H1 (cell line): ENCODE measurements around the gene PACS1. TPM values are rescaled to one million over a fixed set of nuclear protein-coding genes. Genes with fewer than 3 reads are reported as not detected.

Source experiments
- CTCF ChIA-PET: fragments of 300-600 bp; sonication (Branson Sonifier 250); formaldehyde crosslinking; loops from one replicate; lab custom pipeline; 2021; ENCODE audit not compliant: partially characterized antibody; lab: Charles Lee
- POLR2A ChIA-PET: fragments of 300-600 bp; sonication (Branson Sonifier 250); formaldehyde crosslinking; loops from one replicate; lab custom pipeline; 2021; ENCODE audit warnings: inconsistent platforms; ENCODE audit not compliant: partially characterized antibody; lab: Charles Lee
- DNase-seq, 2 experiments: peaks; one replicate each; pipeline versions ENCODE4 v3.0.0 to v3.0.0-alpha.2; 2010 to 2022; ENCODE audit warnings: low spot score in 2 of 2, low read depth in 1 of 2, mixed read lengths in 1 of 2
- FAIRE-seq: peaks from 2 replicates; lab custom pipeline; 2011; peaks lifted over from hg19 to GRCh38; lab: Jason Lieb, UNC
- H2AFZ ChIP-seq: 2 replicates; pipeline ENCODE4 v1.8.1; 2012; ENCODE audit warnings: low read length, inconsistent platforms
- H2AK5ac ChIP-seq: 2 replicates; pipeline ENCODE4 v1.6.1; 2013; ENCODE audit warnings: low read depth, low read length
- H2BK120ac ChIP-seq: replicated peaks from 2 replicates; pipeline ENCODE3; 2013; ENCODE audit warnings: low read depth, low read length, inconsistent platforms
- H2BK12ac ChIP-seq: 2 replicates; pipeline ENCODE4 v1.6.1; 2013; ENCODE audit warnings: low read depth, low read length
- H2BK15ac ChIP-seq: 2 replicates; pipeline ENCODE4 v1.6.1; 2013; ENCODE audit warnings: low read length
- H2BK20ac ChIP-seq: 2 replicates; pipeline ENCODE4 v1.6.1; 2013; ENCODE audit warnings: low read length
- H2BK5ac ChIP-seq: 2 replicates; pipeline ENCODE4 v1.6.1; 2013; ENCODE audit warnings: low read depth, low read length
- H3K14ac ChIP-seq: 2 replicates; pipeline ENCODE4 v1.6.1; 2013; ENCODE audit warnings: inconsistent platforms; ENCODE audit not compliant: insufficient read length
- H3K18ac ChIP-seq: 2 replicates; pipeline ENCODE4 v1.6.1; 2013; ENCODE audit warnings: low read length; ENCODE audit errors: extremely low read depth
- H3K23ac ChIP-seq: 2 replicates; pipeline ENCODE4 v1.6.1; 2013; ENCODE audit warnings: inconsistent platforms; ENCODE audit not compliant: insufficient read length
- H3K23me2 ChIP-seq: 2 replicates; pipeline ENCODE4 v1.6.1; 2013; ENCODE audit warnings: low read depth, low read length
- H3K27ac ChIP-seq: 2 replicates; pipeline ENCODE4 v1.6.1; 2011; ENCODE audit warnings: low read depth, low read length, inconsistent platforms
- H3K27me3 ChIP-seq, 4 experiments: replicated peaks in 1 of 4; 1 replicate in 1 of 4; 2 replicates in 3 of 4; pipeline versions ENCODE4 v1.6.1 to v1.8.1; 2011 to 2013; ENCODE audit warnings: low read length in 3 of 4, mild to moderate bottlenecking in 3 of 4, inconsistent platforms in 2 of 4, mixed read lengths in 2 of 4, moderate library complexity in 1 of 4; ENCODE audit not compliant: control insufficient read depth in 3 of 4, insufficient read depth in 3 of 4; ENCODE audit errors: extremely low read depth in 1 of 4
- H3K36me3 ChIP-seq, 4 experiments: 2 replicates each; pipeline versions ENCODE4 v1.6.1 to v1.8.1; 2011 to 2013; ENCODE audit warnings: mild to moderate bottlenecking in 4 of 4, low read length in 3 of 4, moderate library complexity in 2 of 4, control low read depth in 1 of 4, inconsistent platforms in 1 of 4; ENCODE audit not compliant: insufficient read depth in 4 of 4, control insufficient read depth in 2 of 4
- H3K4ac ChIP-seq: replicated peaks from 2 replicates; pipeline ENCODE3; 2013; ENCODE audit warnings: low read length, low read depth, mixed read lengths, inconsistent platforms; ENCODE audit not compliant: insufficient read length
- H3K4me1 ChIP-seq, 4 experiments: replicated peaks in 1 of 4; 1 replicate in 1 of 4; 2 replicates in 3 of 4; pipeline versions ENCODE4 v1.6.1 to v1.8.1; 2011 to 2013; ENCODE audit warnings: low read length in 3 of 4, inconsistent platforms in 2 of 4, mixed read lengths in 1 of 4; ENCODE audit not compliant: insufficient read depth in 4 of 4, control insufficient read depth in 3 of 4
- H3K4me2 ChIP-seq, 2 experiments: 2 replicates each; pipeline versions ENCODE4 v1.6.1 to v1.8.1; 2011 to 2013; ENCODE audit warnings: low read depth in 2 of 2, low read length in 2 of 2, control low read depth in 1 of 2, inconsistent platforms in 1 of 2, mild to moderate bottlenecking in 1 of 2; ENCODE audit not compliant: insufficient read depth in 1 of 2
- H3K4me3 ChIP-seq, 4 experiments: fragments of 200-600, 300-600 bp in 1 of 4; sonication (generic), shearing (Covaris generic), sonication (Bioruptor Twin) in 1 of 4; 2 replicates each; pipeline versions ENCODE4 v1.5.1 to v1.8.1; 2011 to 2016; ENCODE audit warnings: low read length in 4 of 4, low read depth in 3 of 4, control low read depth in 2 of 4, inconsistent platforms in 2 of 4, mild to moderate bottlenecking in 2 of 4, mixed read lengths in 1 of 4, moderate library complexity in 1 of 4; ENCODE audit not compliant: insufficient read depth in 2 of 4; ENCODE audit errors: extremely low read depth in 1 of 4
- H3K56ac ChIP-seq: replicated peaks from 2 replicates; pipeline ENCODE3; 2013; ENCODE audit warnings: low read depth, mild to moderate bottlenecking, mixed read lengths, low read length, inconsistent platforms; ENCODE audit not compliant: insufficient read length
- H3K79me1 ChIP-seq: 2 replicates; pipeline ENCODE4 v1.6.1; 2013; ENCODE audit warnings: low read depth, low read length, control low read depth
- H3K79me2 ChIP-seq, 2 experiments: 2 replicates each; pipeline versions ENCODE4 v1.6.1 to v1.8.1; 2012 to 2013; ENCODE audit warnings: low read length in 2 of 2, mild to moderate bottlenecking in 2 of 2, inconsistent platforms in 1 of 2; ENCODE audit not compliant: insufficient read depth in 2 of 2, control insufficient read depth in 1 of 2
- H3K9ac ChIP-seq, 4 experiments: replicated peaks in 1 of 4; 1 replicate in 1 of 4; 2 replicates in 3 of 4; pipeline versions ENCODE4 v1.6.1 to v1.8.1; 2011 to 2013; ENCODE audit warnings: low read depth in 3 of 4, low read length in 3 of 4, control low read depth in 2 of 4, mild to moderate bottlenecking in 2 of 4, moderate library complexity in 2 of 4, inconsistent platforms in 1 of 4; ENCODE audit errors: extremely low read depth in 1 of 4
- H3K9me3 ChIP-seq, 2 experiments: 2 replicates each; pipeline versions ENCODE4 v1.6.1 to v1.8.1; 2012 to 2013; ENCODE audit warnings: mild to moderate bottlenecking in 2 of 2, moderate library complexity in 2 of 2, control low read depth in 1 of 2, inconsistent platforms in 1 of 2, low read depth in 1 of 2, low read length in 1 of 2, mixed read lengths in 1 of 2; ENCODE audit not compliant: insufficient read depth in 2 of 2
- H4K20me1 ChIP-seq, 2 experiments: replicated peaks in 1 of 2; 2 replicates each; pipeline versions ENCODE3 to v1.8.1; 2011 to 2013; ENCODE audit warnings: inconsistent platforms in 2 of 2, low read length in 2 of 2, mild to moderate bottlenecking in 1 of 2; ENCODE audit not compliant: insufficient read depth in 2 of 2, control insufficient read depth in 1 of 2
- H4K5ac ChIP-seq: 2 replicates; pipeline ENCODE4 v1.6.1; 2013; ENCODE audit warnings: low read length, low read depth, mixed read lengths, inconsistent platforms; ENCODE audit not compliant: insufficient read length
- H4K8ac ChIP-seq: 2 replicates; pipeline ENCODE4 v1.8.0; 2013; ENCODE audit warnings: mild to moderate bottlenecking, moderate library complexity, low read length, inconsistent platforms; ENCODE audit not compliant: insufficient read depth; ENCODE audit errors: extremely low read depth
- H4K91ac ChIP-seq: replicated peaks from 2 replicates; pipeline ENCODE3; 2013; ENCODE audit warnings: low read length, mixed read lengths, inconsistent platforms; ENCODE audit not compliant: insufficient read length
- ASH2L ChIP-seq: fragments of 200-600, 300-600 bp; sonication (generic); IDR thresholded peaks from one replicate; pipeline ENCODE4 v1.7.1; 2017; ENCODE audit warnings: low read length
- CBX5 ChIP-seq: fragments of 300-800, 300-1000 bp; sonication (generic); IDR thresholded peaks from 2 replicates; pipeline ENCODE4 v1.7.1; 2016; ENCODE audit warnings: antibody characterized with exemption, low read length, low read depth
- CBX8 ChIP-seq: fragments of 300-800, 300-1000 bp; sonication (generic); IDR thresholded peaks from 2 replicates; pipeline ENCODE4 v1.7.1; 2016; ENCODE audit warnings: low read depth, low read length, borderline replicate concordance
- CREB1 ChIP-seq: IDR thresholded peaks from 2 replicates; pipeline ENCODE4 v1.6.1; 2012; ENCODE audit warnings: inconsistent platforms
- GTF2F1 ChIP-seq: IDR thresholded peaks from 2 replicates; pipeline ENCODE4 v1.6.1; 2012; ENCODE audit warnings: low read depth, low read length, improper control_type of control experiment, borderline replicate concordance
- HDAC6 ChIP-seq: IDR thresholded peaks from one replicate; pipeline ENCODE4 v1.7.1; 2012; ENCODE audit warnings: low read depth, mild to moderate bottlenecking, inconsistent platforms, low read length, moderate library complexity
- JUN ChIP-seq: IDR thresholded peaks from 2 replicates; pipeline ENCODE4 v1.6.1; 2011; ENCODE audit warnings: low read depth, mild to moderate bottlenecking, improper control_type of control experiment, low read length
- KDM4A ChIP-seq: IDR thresholded peaks from one replicate; pipeline ENCODE4 v1.7.1; 2012; ENCODE audit warnings: low read depth, mild to moderate bottlenecking, moderate library complexity, low read length, inconsistent platforms; ENCODE audit not compliant: severe bottlenecking
- SP2 ChIP-seq: IDR thresholded peaks from 2 replicates; pipeline ENCODE4 v1.6.1; 2012; ENCODE audit warnings: mild to moderate bottlenecking, low read length, inconsistent platforms
- ZNF274 ChIP-seq: IDR thresholded peaks from 2 replicates; pipeline ENCODE4 v1.7.0; 2012; ENCODE audit warnings: low read length, borderline replicate concordance; ENCODE audit errors: extremely low read depth
- WGBS, 2 experiments: shearing (Covaris generic) in 1 of 2; methylation state at CpG; one replicate each; pipeline versions ENCODE4 v1.1.6 to v1.1.7; 2013 to 2015; ENCODE audit warnings: low lambda C conversion rate in 2 of 2, mixed read lengths in 2 of 2, inconsistent platforms in 1 of 2, low coverage in 1 of 2, missing lambda C conversion rate in 1 of 2; ENCODE audit not compliant: insufficient replicate concordance in 2 of 2, insufficient coverage in 1 of 2, insufficient read length in 1 of 2; ENCODE audit errors: extremely low coverage in 1 of 2, missing lambda C conversion rate in 1 of 2; 5-methylcytosine and 5-hydroxymethylcytosine counted together
- polyA plus RNA-seq, 7 experiments: library from polyadenylated mRNA; depleted of rRNA in 3 of 7; stranded (reverse) in 5 of 7; unstranded in 2 of 7; fragments of >200 nt in 5 of 7; fragments of 200-250 nt in 2 of 7; gene quantifications; 1 replicate in 5 of 7; 2 replicates in 1 of 7; 4 replicates in 1 of 7; pipeline versions ENCODE4 v1.2.1 to v1.2.3, GENCODE V29; 2011 to 2013; ENCODE audit warnings: missing spikeins in 2 of 7, mixed read lengths in 2 of 7
- total RNA-seq: library from RNA; stranded (reverse); fragmentation: NEBNext Ultra II Directional; extraction: Animal tissue kit (Norgen Biotek cat#: 25700); gene quantifications from 2 replicates; pipeline ENCODE4 v1.2.1, GENCODE V29; 2021

Gene PACS1
- total and polyA plus RNA-seq, 2 of the 8 experiments (the other 6 are each of a cell fraction or from before 2014, with no cell fraction given) = 11.5 to 36.0 TPM

DNA sequence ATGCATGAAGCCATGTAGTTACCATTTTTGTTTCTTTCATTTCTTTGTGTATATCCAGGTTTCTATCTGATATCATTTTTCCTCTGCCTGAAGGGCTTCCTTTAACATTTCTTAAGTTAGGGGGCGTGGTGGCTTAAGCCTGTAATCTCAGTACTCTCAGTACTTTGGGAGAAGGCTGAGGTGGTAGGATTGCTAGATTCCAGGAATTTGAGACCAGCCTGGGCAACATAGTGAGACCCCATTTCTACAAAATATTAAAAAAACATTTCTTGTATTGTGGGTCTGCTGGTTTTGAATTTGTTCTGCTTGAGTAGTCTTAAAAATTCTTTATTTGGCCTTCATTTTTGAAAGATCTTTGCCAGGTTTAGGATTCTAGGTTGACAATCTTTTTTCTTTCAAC, 5.5 kb upstream of the PACS1 start:
- no peak overlapping the region for H3K23ac ChIP-seq
- no peak overlapping the region for H3K14ac ChIP-seq
- DNase-seq (no peak), FAIRE-seq (no peak)
- ChIA-PET CTCF (interaction anchor here (2.6 to 8.8 kb wide), 3 partner anchors 10 to 20 kb away, joined by 9 to 144 read pairs (median 39); partner anchors contain the start of genes GAL3ST3 and SF3B2), POLR2A (interaction anchor here (1.3 to 9.7 kb wide), 2 partner anchors 9 to 62 kb away, joined by 3 to 150 read pairs; partner anchors contain the start of genes BANF1, GAL3ST3 and SF3B2)
- H2BK15ac ChIP-seq = no peak overlapping the region
- H4K91ac ChIP-seq = no peak overlapping the region
- no peak overlapping the region for H3K4me3 ChIP-seq
- H3K4ac ChIP-seq = no peak overlapping the region
- H2AK5ac ChIP-seq = no peak overlapping the region
- no peak overlapping the region for H2BK5ac ChIP-seq
- TF ChIP-seq GTF2F1 = no peak
- no peak for TF ChIP-seq CBX5
- TF ChIP-seq KDM4A = no peak
- no peak for TF ChIP-seq JUN
- TF ChIP-seq ZNF274 = no peak
- TF ChIP-seq CBX8 = no peak
- no peak for TF ChIP-seq CREB1
- TF ChIP-seq SP2 = no peak
- no peak for TF ChIP-seq ASH2L
- no peak for TF ChIP-seq HDAC6
- H3K18ac ChIP-seq = no peak overlapping the region
- H4K20me1 ChIP-seq = peaks cover 0 to 22% of the 10 kb centered on the region in 2 experiments
- no peak overlapping the region for H2BK12ac ChIP-seq
- no peaks in the 10 kb centered on the region; the same call in 1 of the 2 replicates for H3K79me1 ChIP-seq
- no peak overlapping the region for H3K4me2 ChIP-seq
- no peaks in the 10 kb centered on the region for H3K23me2 ChIP-seq
- peaks cover 4 to 7% (median 6%) of the 10 kb centered on the region in 4 experiments; a peak in 5 of 7 replicates for H3K4me1 ChIP-seq
- H3K9me3 ChIP-seq = no peaks in the 10 kb centered on the region
- no peak overlapping the region for H4K5ac ChIP-seq
- 90% methylated on average over 1 of the region's 1 CpG; no CpG with 5 or more reads in 1 of the 2 experiments for WGBS, 2 experiments
- no peak overlapping the region for H2BK120ac ChIP-seq
- H3K9ac ChIP-seq = no peak overlapping the region
- H2BK20ac ChIP-seq = no peak overlapping the region
- H3K27me3 ChIP-seq = no peaks in the 10 kb centered on the region
- no peaks in the 10 kb centered on the region for H3K79me2 ChIP-seq
- H3K56ac ChIP-seq = no peak overlapping the region
- H4K8ac ChIP-seq = no peak overlapping the region
- H3K27ac ChIP-seq = no peak overlapping the region
- no peak overlapping the region for H2AFZ ChIP-seq
- H3K36me3 ChIP-seq = peaks cover 42 to 87% (median 71%) of the 10 kb centered on the region in 4 experiments
